GM12891 (cell line): ENCODE results near the gene PAK3.

Experiments used
- PAX5 ChIP-seq: IDR thresholded peaks from 2 replicates; pipeline ENCODE4 v1.6.1; 2011; ENCODE audit warnings: low read length, moderate library complexity, mild to moderate bottlenecking; ENCODE audit not compliant: insufficient read depth, severe bottlenecking
- POLR2A ChIP-seq: IDR thresholded peaks from 2 replicates; pipeline ENCODE4 v1.6.1; 2011; ENCODE audit warnings: low read depth, low read length, control low read depth
- POLR2AphosphoS5 ChIP-seq: IDR thresholded peaks from 2 replicates; pipeline ENCODE4 v1.6.1; 2011; ENCODE audit warnings: low read depth, low read length, control low read depth
- POU2F2 ChIP-seq: IDR thresholded peaks from 2 replicates; pipeline ENCODE4 v1.6.1; 2011; ENCODE audit warnings: low read depth, mild to moderate bottlenecking, control low read depth, low read length, moderate library complexity
- SPI1 ChIP-seq: IDR thresholded peaks from 2 replicates; pipeline ENCODE4 v1.6.1; 2011; ENCODE audit warnings: low read depth, low read length, control low read depth
- TAF1 ChIP-seq: IDR thresholded peaks from 2 replicates; pipeline ENCODE4 v1.6.1; 2011; ENCODE audit warnings: low read depth, low read length, control low read depth

- TF ChIP-seq POLR2A (no peak), POU2F2 (no peak), SPI1 (no peak), POLR2AphosphoS5 (no peak), TAF1 (no peak), PAX5 (no peak)
Measured at GRCh38 chrX:111265486-111265885, 169.5 kb downstream of the PAK3 start.
